HepG2 (cell line): ENCODE data around the gene CDH13. TPM values are rescaled to one million over a fixed set of nuclear protein-coding genes. Genes with fewer than 3 reads are reported as not detected.

ENCODE experiments used
- ATAC-seq: fragments of 200-7000 bp; cut with Tn5 transposase; 3 replicates; pipeline ENCODE4 v1.9.1; 2020; ENCODE audit warnings: mild to moderate bottlenecking, moderate library complexity
- BruUV-seq: library from RNA; stranded (reverse); fragments of 400-500 nt; replicated peaks from 2 replicates; lab custom pipeline; 2021; lab: Mats Ljungman, UMichigan
- CTCF ChIA-PET: fragments of 300-600 bp; formaldehyde crosslinking; extraction: SDS; loops from one replicate; lab custom pipeline; 2021; ENCODE audit warnings: low total read pairs, inconsistent platforms, low intra/inter-chr PET ratio; lab: Yijun Ruan, JAX
- POLR2A ChIA-PET: fragments of 350-600 bp; sonication (Branson Sonifier 250); formaldehyde crosslinking; loops from one replicate; lab custom pipeline; 2020; ENCODE audit warnings: antibody characterized with exemption, inconsistent platforms; lab: Yijun Ruan, JAX
- DNase-seq: peaks from one replicate; pipeline ENCODE4 v3.0.0-alpha.2; 2015; ENCODE audit warnings: low spot score
- FAIRE-seq: peaks from 3 replicates; lab custom pipeline; 2011; peaks lifted over from hg19 to GRCh38; lab: Jason Lieb, UNC
- H2AFZ ChIP-seq: one replicate; pipeline ENCODE4 v1.6.1; 2011; ENCODE audit warnings: low read length, inconsistent platforms
- H3K27ac ChIP-seq: fragments of 300-600 bp; 3 replicates; pipeline ENCODE4 v1.8.0; 2011; ENCODE audit warnings: mixed run types, mild to moderate bottlenecking, mixed read lengths, low read length, inconsistent platforms; ENCODE audit not compliant: insufficient read depth; ENCODE audit errors: extremely low read length
- H3K27me3 ChIP-seq, 2 experiments: fragments of 200-600 bp in 1 of 2; 2 replicates in 1 of 2; 3 replicates in 1 of 2; pipeline versions ENCODE4 v1.6.0 to v1.8.0; 2011; ENCODE audit warnings: low read length in 2 of 2, mild to moderate bottlenecking in 2 of 2, moderate library complexity in 2 of 2, inconsistent platforms in 1 of 2; ENCODE audit not compliant: insufficient read depth in 2 of 2, control insufficient read depth in 1 of 2
- H3K36me3 ChIP-seq, 2 experiments: fragments of 200-600 bp in 1 of 2; replicated peaks in 1 of 2; 2 replicates in 1 of 2; 3 replicates in 1 of 2; pipeline versions ENCODE4 v1.5.1 to v1.8.0; 2011; ENCODE audit warnings: low read length in 2 of 2, inconsistent platforms in 1 of 2; ENCODE audit not compliant: insufficient read depth in 2 of 2, control insufficient read depth in 1 of 2
- H3K4me1 ChIP-seq: 2 replicates; pipeline ENCODE4 v1.5.1; 2012; ENCODE audit warnings: low read length, inconsistent platforms; ENCODE audit not compliant: insufficient read depth
- H3K4me2 ChIP-seq: 2 replicates; pipeline ENCODE4 v1.6.0; 2011; ENCODE audit warnings: low read depth, low read length, inconsistent platforms
- H3K4me3 ChIP-seq, 3 experiments: fragments of 200-600 bp in 1 of 3; sonication (generic), shearing (Covaris generic) in 1 of 3; replicated peaks in 1 of 3; 2 replicates each; pipeline ENCODE4 v1.5.1; 2011 to 2016; ENCODE audit warnings: low read length in 3 of 3, inconsistent platforms in 2 of 3, low read depth in 2 of 3, mild to moderate bottlenecking in 2 of 3, control low read depth in 1 of 3, mixed read lengths in 1 of 3; ENCODE audit not compliant: insufficient read depth in 1 of 3
- H3K79me2 ChIP-seq: one replicate; pipeline ENCODE4 v1.6.1; 2011; ENCODE audit warnings: low read length, inconsistent platforms; ENCODE audit not compliant: insufficient read depth
- H3K9ac ChIP-seq: 2 replicates; pipeline ENCODE4 v1.6.0; 2011; ENCODE audit warnings: mild to moderate bottlenecking, low read depth, low read length, inconsistent platforms; ENCODE audit not compliant: insufficient read depth
- H3K9me3 ChIP-seq: 2 replicates; pipeline ENCODE4 v1.5.1; 2012; ENCODE audit warnings: mild to moderate bottlenecking, low read length
- H4K20me1 ChIP-seq: 2 replicates; pipeline ENCODE4 v1.6.0; 2011; ENCODE audit warnings: inconsistent platforms, mild to moderate bottlenecking, low read length, moderate library complexity; ENCODE audit not compliant: insufficient read depth
- BCL6 ChIP-seq: IDR thresholded peaks from 2 replicates; pipeline ENCODE4 v1.6.1; 2016; ENCODE audit warnings: missing genetic modification reagents, missing compliant biosample characterization
- CHD2 ChIP-seq: IDR thresholded peaks from 2 replicates; pipeline ENCODE4 v1.6.1; 2011; ENCODE audit warnings: low read depth, low read length, improper control_type of control experiment
- EP300 ChIP-seq, 3 experiments: sonication (generic) in 1 of 3; formaldehyde crosslinking in 1 of 3; IDR thresholded peaks; 2 replicates each; pipeline versions ENCODE4 v1.5.1 to v1.6.1; 2011 to 2020; ENCODE audit warnings: low read depth in 2 of 3, low read length in 2 of 3, borderline replicate concordance in 1 of 3, improper control_type of control experiment in 1 of 3, mild to moderate bottlenecking in 1 of 3, missing genetic modification reagents in 1 of 3, moderate library complexity in 1 of 3
- ETV6 ChIP-seq: sonication (generic); formaldehyde crosslinking; conservative IDR thresholded peaks from 2 replicates; pipeline ENCODE4 v1.4.0; 2020; ENCODE audit warnings: missing genetic modification reagents
- KDM2A ChIP-seq: sonication (generic); formaldehyde crosslinking; IDR thresholded peaks from 2 replicates; pipeline ENCODE4 v1.4.0; 2020; ENCODE audit warnings: low read depth, missing genetic modification reagents, borderline replicate concordance
- NCOA2 ChIP-seq: sonication (generic); formaldehyde crosslinking; IDR thresholded peaks from 2 replicates; pipeline ENCODE4 v1.8.0; 2022; ENCODE audit warnings: inconsistent platforms
- NR3C1 ChIP-seq: sonication (generic); formaldehyde crosslinking; IDR thresholded peaks from 2 replicates; pipeline ENCODE4 v1.4.0; 2020; ENCODE audit warnings: missing genetic modification reagents
- POLR2AphosphoS2 ChIP-seq: IDR thresholded peaks from 2 replicates; pipeline ENCODE4 v1.6.1; 2011; ENCODE audit warnings: low read depth, low read length, improper control_type of control experiment
- RFX5 ChIP-seq: IDR thresholded peaks from 2 replicates; pipeline ENCODE4 v1.6.1; 2011; ENCODE audit warnings: low read depth, low read length, improper control_type of control experiment
- SKI ChIP-seq: fragments of 450-650 bp; IDR thresholded peaks from one replicate; pipeline ENCODE4 v1.6.1; 2018; ENCODE audit warnings: mild to moderate bottlenecking; ENCODE audit not compliant: partially characterized antibody
- SOX5 ChIP-seq: IDR thresholded peaks from 2 replicates; pipeline ENCODE4 v1.6.1; 2016; ENCODE audit warnings: borderline replicate concordance
- SRF ChIP-seq: IDR thresholded peaks from 2 replicates; pipeline ENCODE4 v1.6.1; 2011; ENCODE audit warnings: mild to moderate bottlenecking, low read depth, low read length, moderate library complexity
- ZNF256 ChIP-seq: sonication (generic); formaldehyde crosslinking; conservative IDR thresholded peaks from 2 replicates; pipeline ENCODE4 v1.4.0; 2020; ENCODE audit warnings: missing genetic modification reagents
- ZNF570 ChIP-seq: sonication (generic); formaldehyde crosslinking; IDR thresholded peaks from 2 replicates; pipeline ENCODE4 v1.4.0; 2020; ENCODE audit warnings: mild to moderate bottlenecking, missing genetic modification reagents, borderline replicate concordance
- WGBS: methylation state at CpG from one replicate; pipeline ENCODE4 v1.1.6; 2017; ENCODE audit warnings: low lambda C conversion rate; 5-methylcytosine and 5-hydroxymethylcytosine counted together
- in situ Hi-C: cut with HindIII; loops from 2 replicates; pipeline ENCODE4 v1.10.0; 2017; ENCODE audit warnings: low pct_unique_long_range_greater_than_20kb; ENCODE audit not compliant: extremely low pct_ligation_motif_present
- intact Hi-C: fragments of 100-400 bp; cut with micrococcal nuclease; formaldehyde crosslinking; loops from one replicate; pipeline ENCODE4 v1.10.0; 2022; ENCODE audit not compliant: unreplicated experiment
- polyA plus RNA-seq, 8 experiments: library from polyadenylated mRNA; depleted of rRNA in 3 of 8; stranded (reverse) in 7 of 8; unstranded in 1 of 8; fragments of >200 nt; fragmentation: Illumina TruSeq in 4 of 8; extraction: Trizol in 4 of 8; gene quantifications; 2 replicates each; pipeline versions ENCODE4 v1.2.1 to v1.2.3, GENCODE V29; 2011 to 2016; ENCODE audit warnings: low read depth in 4 of 8, missing spikeins in 1 of 8, mixed read lengths in 1 of 8; ENCODE audit not compliant: insufficient read depth in 1 of 8
- total RNA-seq, 5 experiments: library from RNA; depleted of rRNA; stranded (reverse); fragments of >200 nt; fragmentation: Illumina TruSeq; extraction: Trizol; gene quantifications; 2 replicates each; pipeline ENCODE4 v1.2.3, GENCODE V29; 2016; ENCODE audit warnings: low read depth in 1 of 5
- TF ChIP-seq, protein P1 (sequence below): sonication (generic); formaldehyde crosslinking; IDR thresholded peaks from 2 replicates; pipeline ENCODE4 v1.4.0; 2020; ENCODE audit warnings: mild to moderate bottlenecking, missing genetic modification reagents
- TF ChIP-seq, protein P2 (sequence below): sonication (generic); formaldehyde crosslinking; IDR thresholded peaks from 2 replicates; pipeline ENCODE4 v1.9.0; 2021; ENCODE audit warnings: missing genetic modification reagents, mild to moderate bottlenecking, borderline replicate concordance

The CDH13 gene
- total and polyA plus RNA-seq, 2 of the 13 experiments (the other 11 are each of a cell fraction or from before 2014, with no cell fraction given): not detected

DNA sequence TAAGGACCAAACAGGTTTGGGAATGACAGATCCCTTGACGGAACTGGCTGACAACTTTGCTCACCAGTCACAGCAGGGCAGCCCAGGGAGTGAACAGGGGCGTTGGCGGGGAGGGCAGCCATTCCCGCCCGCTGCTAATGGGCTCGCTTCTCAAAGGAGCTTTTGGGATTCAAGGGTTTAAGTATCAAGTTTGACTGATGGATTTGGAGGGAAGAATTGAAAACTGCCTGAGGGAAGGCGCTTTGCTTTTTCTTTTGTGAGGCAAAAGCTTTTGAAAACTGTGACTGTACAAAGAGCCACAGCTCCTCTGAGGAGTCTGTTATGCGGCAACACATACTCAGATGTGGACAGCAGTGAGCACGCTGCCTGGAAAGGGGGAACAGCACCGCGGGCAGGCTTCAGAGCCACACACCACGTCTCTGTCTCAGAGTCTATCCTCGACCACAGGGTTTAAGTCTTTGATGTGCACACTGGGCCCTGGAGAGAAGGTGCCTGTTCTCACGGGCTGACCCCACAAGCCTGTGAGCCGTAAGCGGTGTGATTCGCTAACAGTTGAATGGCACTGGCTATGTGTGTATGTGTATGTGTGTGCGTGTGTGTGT is 1101.1 kb downstream of the CDH13 start:
- no TSS peak for BruUV-seq
- CTCF ChIA-PET: no interaction called here
- ATAC-seq: no peak
- no peaks in the 10 kb centered on the region for H4K20me1 ChIP-seq
- intact Hi-C loops (no loop called here), in situ Hi-C loops (no loop called here)
- no peak for FAIRE-seq
- H3K4me1 ChIP-seq: no peaks in the 10 kb centered on the region
- no peak overlapping the region for H3K4me2 ChIP-seq
- no peak for TF ChIP-seq SKI
- TF ChIP-seq CHD2: no peak
- TF ChIP-seq ETV6 (CRISPR knock-in tag): no peak
- no peak for TF ChIP-seq RFX5
- TF ChIP-seq ZNF570 (CRISPR knock-in tag): no peak
- TF ChIP-seq, protein P1, sequence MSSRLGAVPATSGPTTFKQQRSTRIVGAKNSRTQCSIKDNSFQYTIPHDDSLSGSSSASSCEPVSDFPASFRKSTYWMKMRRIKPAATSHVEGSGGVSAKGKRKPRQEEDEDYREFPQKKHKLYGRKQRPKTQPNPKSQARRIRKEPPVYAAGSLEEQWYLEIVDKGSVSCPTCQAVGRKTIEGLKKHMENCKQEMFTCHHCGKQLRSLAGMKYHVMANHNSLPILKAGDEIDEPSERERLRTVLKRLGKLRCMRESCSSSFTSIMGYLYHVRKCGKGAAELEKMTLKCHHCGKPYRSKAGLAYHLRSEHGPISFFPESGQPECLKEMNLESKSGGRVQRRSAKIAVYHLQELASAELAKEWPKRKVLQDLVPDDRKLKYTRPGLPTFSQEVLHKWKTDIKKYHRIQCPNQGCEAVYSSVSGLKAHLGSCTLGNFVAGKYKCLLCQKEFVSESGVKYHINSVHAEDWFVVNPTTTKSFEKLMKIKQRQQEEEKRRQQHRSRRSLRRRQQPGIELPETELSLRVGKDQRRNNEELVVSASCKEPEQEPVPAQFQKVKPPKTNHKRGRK (CRISPR knock-in tag): no peak
- no peak for TF ChIP-seq SOX5 (CRISPR knock-in tag)
- no peak for TF ChIP-seq SRF
- no peak for TF ChIP-seq NCOA2 (CRISPR knock-in tag)
- no peak for TF ChIP-seq NR3C1 (CRISPR knock-in tag)
- TF ChIP-seq, protein P2, sequence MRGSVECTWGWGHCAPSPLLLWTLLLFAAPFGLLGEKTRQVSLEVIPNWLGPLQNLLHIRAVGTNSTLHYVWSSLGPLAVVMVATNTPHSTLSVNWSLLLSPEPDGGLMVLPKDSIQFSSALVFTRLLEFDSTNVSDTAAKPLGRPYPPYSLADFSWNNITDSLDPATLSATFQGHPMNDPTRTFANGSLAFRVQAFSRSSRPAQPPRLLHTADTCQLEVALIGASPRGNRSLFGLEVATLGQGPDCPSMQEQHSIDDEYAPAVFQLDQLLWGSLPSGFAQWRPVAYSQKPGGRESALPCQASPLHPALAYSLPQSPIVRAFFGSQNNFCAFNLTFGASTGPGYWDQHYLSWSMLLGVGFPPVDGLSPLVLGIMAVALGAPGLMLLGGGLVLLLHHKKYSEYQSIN (CRISPR knock-in tag): no peak
- TF ChIP-seq KDM2A: no peak
- no peak for TF ChIP-seq POLR2AphosphoS2
- no peak for TF ChIP-seq BCL6 (CRISPR knock-in tag)
- no peak for TF ChIP-seq EP300 (IDR thresholded peaks at IDR 0.05; ENCODE audit: low read depth in 2 of 2, low read length in 2 of 2)
- no peak for TF ChIP-seq EP300 (CRISPR knock-in tag; IDR thresholded peaks at IDR 0.05; ENCODE audit: borderline replicate concordance)
- no peak for TF ChIP-seq ZNF256 (CRISPR knock-in tag)
- H3K4me3 ChIP-seq: no peak overlapping the region
- POLR2A ChIA-PET: no interaction called here
- DNase-seq: no peak
- no peaks in the 10 kb centered on the region for H3K79me2 ChIP-seq
- no peak overlapping the region for H3K27ac ChIP-seq
- H2AFZ ChIP-seq: no peak overlapping the region
- WGBS: 33% methylated on average over 17 of the region's 18 CpGs
- H3K9ac ChIP-seq: no peak overlapping the region
- no peaks in the 10 kb centered on the region for H3K36me3 ChIP-seq
- peaks cover 1 to 17% of the 10 kb centered on the region in 2 experiments; a peak in 3 of 5 replicates for H3K27me3 ChIP-seq
- no peaks in the 10 kb centered on the region for H3K9me3 ChIP-seq
